IMR-90 (cell line): Measurements from ENCODE around the gene TUBGCP2. TPM values are rescaled to one million over a fixed set of nuclear protein-coding genes. Genes with fewer than 3 reads are reported as not detected.

Source experiments
- ATAC-seq: fragments of 200-7000 bp; cut with Tn5 transposase; 2 replicates; pipeline ENCODE4 v1.9.1; 2020; ENCODE audit warnings: low read depth, mild to moderate bottlenecking, moderate library complexity
- BruUV-seq: library from RNA; stranded (reverse); fragments of 400-500 nt; replicated peaks from 2 replicates; lab custom pipeline; 2021; lab: Mats Ljungman, UMichigan
- CTCF ChIA-PET: fragments of 300-600 bp; formaldehyde crosslinking; extraction: SDS; loops from one replicate; lab custom pipeline; 2021; ENCODE audit warnings: antibody characterized with exemption; lab: Yijun Ruan, JAX
- POLR2A ChIA-PET: fragments of 300-600 bp; sonication (Branson Sonifier 250); formaldehyde crosslinking; loops from one replicate; lab custom pipeline; 2022; ENCODE audit warnings: antibody characterized with exemption; ENCODE audit not compliant: unreplicated experiment; lab: Charles Lee
- DNase-seq: peaks from one replicate; pipeline ENCODE4 v3.0.0; 2013
- H2AFZ ChIP-seq: replicated peaks from 2 replicates; pipeline ENCODE3; 2013; ENCODE audit warnings: low read length, mild to moderate bottlenecking; ENCODE audit not compliant: poor library complexity
- H2AK5ac ChIP-seq: 2 replicates; pipeline ENCODE4 v1.6.1; 2013; ENCODE audit warnings: low read depth, low read length, inconsistent platforms
- H2AK9ac ChIP-seq: replicated peaks from 2 replicates; pipeline ENCODE3; 2013; ENCODE audit warnings: mild to moderate bottlenecking, low read depth, low read length, moderate library complexity; ENCODE audit not compliant: poor library complexity
- H2BK120ac ChIP-seq: 2 replicates; pipeline ENCODE4 v1.6.1; 2013; ENCODE audit warnings: low read depth, low read length, inconsistent platforms
- H2BK15ac ChIP-seq: 3 replicates; pipeline ENCODE4 v1.6.1; 2013; ENCODE audit warnings: low read depth, low read length, inconsistent platforms
- H2BK20ac ChIP-seq: 2 replicates; pipeline ENCODE4 v1.6.1; 2013; ENCODE audit warnings: low read depth, mild to moderate bottlenecking, inconsistent platforms, low read length, moderate library complexity
- H2BK5ac ChIP-seq: 2 replicates; pipeline ENCODE4 v1.6.1; 2013; ENCODE audit warnings: mild to moderate bottlenecking, low read depth, low read length, inconsistent platforms; ENCODE audit not compliant: poor library complexity, severe bottlenecking
- H3K14ac ChIP-seq: replicated peaks from 2 replicates; pipeline ENCODE4 v1.6.1; 2013; ENCODE audit warnings: low read depth, low read length, inconsistent platforms
- H3K18ac ChIP-seq: 2 replicates; pipeline ENCODE4 v1.6.1; 2013; ENCODE audit warnings: low read depth, low read length, control low read depth
- H3K23ac ChIP-seq: 2 replicates; pipeline ENCODE4 v1.6.1; 2013; ENCODE audit warnings: low read depth, low read length, inconsistent platforms
- H3K27ac ChIP-seq: 2 replicates; pipeline ENCODE4 v1.5.1; 2013; ENCODE audit warnings: mild to moderate bottlenecking, control low read depth, low read length; ENCODE audit not compliant: insufficient read depth
- H3K27me3 ChIP-seq: 2 replicates; pipeline ENCODE4 v1.6.1; 2013; ENCODE audit warnings: low read length; ENCODE audit not compliant: control insufficient read depth, insufficient read depth
- H3K36me3 ChIP-seq: 2 replicates; pipeline ENCODE4 v1.6.1; 2013; ENCODE audit warnings: low read length, mixed read lengths; ENCODE audit not compliant: control insufficient read depth, insufficient read depth
- H3K4ac ChIP-seq: 2 replicates; pipeline ENCODE4 v1.6.1; 2013; ENCODE audit warnings: low read depth, low read length, inconsistent platforms
- H3K4me1 ChIP-seq: 2 replicates; pipeline ENCODE4 v1.6.1; 2013; ENCODE audit warnings: low read length, mixed read lengths; ENCODE audit not compliant: control insufficient read depth, insufficient read depth
- H3K4me2 ChIP-seq: 2 replicates; pipeline ENCODE4 v1.6.1; 2013; ENCODE audit warnings: low read depth, mild to moderate bottlenecking, control low read depth, low read length, moderate library complexity
- H3K4me3 ChIP-seq: 2 replicates; pipeline ENCODE4 v1.5.1; 2013; ENCODE audit warnings: low read depth, mild to moderate bottlenecking, control low read depth, low read length, moderate library complexity; ENCODE audit not compliant: insufficient read depth
- H3K56ac ChIP-seq: 2 replicates; pipeline ENCODE4 v1.6.1; 2013; ENCODE audit warnings: low read length, inconsistent platforms; ENCODE audit not compliant: insufficient read depth; ENCODE audit errors: extremely low read depth
- H3K79me1 ChIP-seq, 2 experiments: 2 replicates each; pipeline ENCODE4 v1.6.1; 2013; ENCODE audit warnings: low read length in 2 of 2, inconsistent platforms in 1 of 2, low read depth in 1 of 2
- H3K9ac ChIP-seq: 2 replicates; pipeline ENCODE4 v1.6.1; 2013; ENCODE audit warnings: low read depth, low read length, control low read depth
- H3K9me1 ChIP-seq: 2 replicates; pipeline ENCODE4 v1.6.1; 2013; ENCODE audit warnings: low read length, inconsistent platforms; ENCODE audit not compliant: insufficient read depth
- H3K9me3 ChIP-seq: 2 replicates; pipeline ENCODE4 v1.6.1; 2013; ENCODE audit warnings: low read length; ENCODE audit not compliant: control insufficient read depth, insufficient read depth
- H4K20me1 ChIP-seq: 2 replicates; pipeline ENCODE4 v1.6.1; 2013; ENCODE audit warnings: low read length, inconsistent platforms; ENCODE audit not compliant: insufficient read depth
- H4K5ac ChIP-seq: 2 replicates; pipeline ENCODE4 v1.6.1; 2013; ENCODE audit warnings: mild to moderate bottlenecking, low read depth, low read length, control low read depth
- H4K8ac ChIP-seq, 2 experiments: 2 replicates each; pipeline ENCODE4 v1.6.1; 2013; ENCODE audit warnings: low read depth in 2 of 2, low read length in 2 of 2, control low read depth in 1 of 2, inconsistent platforms in 1 of 2
- H4K91ac ChIP-seq: 2 replicates; pipeline ENCODE4 v1.6.1; 2013; ENCODE audit warnings: low read depth, low read length, inconsistent platforms; ENCODE audit not compliant: insufficient read depth
- MAZ ChIP-seq: IDR thresholded peaks from 2 replicates; pipeline ENCODE4 v1.6.1; 2012; ENCODE audit warnings: low read depth, mild to moderate bottlenecking, low read length, improper control_type of control experiment, moderate library complexity, borderline replicate concordance
- NFE2L2 ChIP-seq: fragments of 150-350 bp; IDR thresholded peaks from 2 replicates; pipeline ENCODE4 v1.6.1; 2016; ENCODE audit warnings: low read depth, mild to moderate bottlenecking, low read length
- POLR2A ChIP-seq: IDR thresholded peaks from 2 replicates; pipeline ENCODE4 v1.6.1; 2012; ENCODE audit warnings: mild to moderate bottlenecking, low read depth, low read length
- RCOR1 ChIP-seq: IDR thresholded peaks from 2 replicates; pipeline ENCODE4 v1.6.1; 2012; ENCODE audit warnings: mild to moderate bottlenecking, low read length, improper control_type of control experiment; ENCODE audit not compliant: insufficient replicate concordance
- WGBS, 2 experiments: methylation state at CpG; one replicate each; pipeline versions ENCODE4 v1.1.5 to v1.1.7; 2013; ENCODE audit warnings: missing lambda C conversion rate in 2 of 2; ENCODE audit not compliant: insufficient read length in 1 of 2; ENCODE audit errors: extremely low coverage in 2 of 2; 5-methylcytosine and 5-hydroxymethylcytosine counted together
- dilution Hi-C: fragments of 300-500 bp; cut with HindIII; formaldehyde crosslinking; loops from one replicate; pipeline ENCODE4 v1.14.3; 2018; ENCODE audit warnings: low sequenced_read_pairs; ENCODE audit not compliant: unreplicated experiment
- in situ Hi-C: fragments of 300-500 bp; cut with MboI; formaldehyde crosslinking; loops from 3 replicates; pipeline ENCODE4 v1.14.3; 2019; ENCODE audit warnings: low sequenced_read_pairs, inconsistent platforms, mixed read lengths
- intact Hi-C: fragments of 100-400 bp; cut with micrococcal nuclease; formaldehyde crosslinking; loops from 2 replicates; pipeline ENCODE4 v1.10.0; 2022
- polyA plus RNA-seq, 3 experiments: library from polyadenylated mRNA; depleted of rRNA; stranded (reverse); fragments of >200 nt; gene quantifications; 2 replicates each; pipeline ENCODE4 v1.2.3, GENCODE V29; 2012; ENCODE audit warnings: low replicate concordance in 1 of 3
- total RNA-seq: library from RNA; depleted of rRNA; stranded (reverse); fragments of >200 nt; gene quantifications from 2 replicates; pipeline ENCODE4 v1.2.3, GENCODE V29; 2012
- TF ChIP-seq, protein P1 (sequence below): fragments of 150-350 bp; IDR thresholded peaks from 2 replicates; pipeline ENCODE4 v1.6.1; 2016; ENCODE audit warnings: low read depth, mild to moderate bottlenecking, low read length, moderate library complexity, borderline replicate concordance
- TF ChIP-seq, protein P2 (sequence below): fragments of 150-350 bp; IDR thresholded peaks from 2 replicates; pipeline ENCODE4 v1.6.1; 2017; ENCODE audit warnings: mild to moderate bottlenecking, antibody characterized with exemption, low read length, low read depth

The TUBGCP2 gene
- total and polyA plus RNA-seq, 2 of the 4 experiments (the other 2 are of a cell fraction), result 48.1 to 72.6 TPM

DNA sequence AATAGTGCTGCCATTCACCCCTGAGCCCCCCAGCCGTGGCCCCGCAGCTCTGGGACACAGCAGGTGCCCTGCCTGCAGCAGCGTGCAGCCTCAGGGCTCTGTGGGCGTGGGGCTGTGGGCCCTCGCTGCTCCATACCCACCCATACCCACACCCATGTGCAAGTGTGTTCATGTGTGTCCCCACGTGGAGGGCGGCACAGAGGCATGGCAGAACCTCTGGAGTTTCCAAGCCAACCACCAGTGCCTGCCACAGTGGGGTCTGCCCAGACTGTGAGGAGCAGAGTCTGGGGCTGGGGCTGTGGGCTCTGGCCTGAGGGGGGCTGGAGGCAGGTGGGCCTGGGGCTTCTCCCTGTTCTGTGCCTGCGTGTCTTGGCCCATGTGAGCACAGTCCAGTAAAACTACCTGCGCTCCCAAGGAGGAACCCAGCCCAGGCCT, 40.9 kb upstream of the TUBGCP2 start:
- WGBS, 2 experiments, result 100% methylated on average over 1 of the region's 9 CpGs; no CpG with 5 or more reads in 1 of the 2 experiments
- Histone ChIP-seq H3K9me3 (no peaks in the 10 kb centered on the region), H2AFZ (peak overlapping the region; percentile 51), H3K4me2 (no peak overlapping the region), H3K9me1 (0 out of 2 replicates have a peak, but pooled peaks cover 5% of the 10 kb centered on the region), H2BK5ac (no peak overlapping the region), H4K20me1 (peaks cover 3% of the 10 kb centered on the region; the same call in 1 of the 2 replicates), H2AK5ac (no peak overlapping the region), H3K4me1 (no peaks in the 10 kb centered on the region), H2AK9ac (no peak overlapping the region), H4K5ac (no peak overlapping the region), H3K36me3 (no peaks in the 10 kb centered on the region), H4K8ac (no peak overlapping the region), H2BK20ac (no peak overlapping the region), H3K23ac (no peak overlapping the region), H3K56ac (no peak overlapping the region), H3K27me3 (peaks cover 9% of the 10 kb centered on the region; the same call in 1 of the 2 replicates), H4K91ac (no peak overlapping the region), H3K4ac (no peak overlapping the region), H3K14ac (no peak overlapping the region), H2BK15ac (no peak overlapping the region), H3K4me3 (no peak overlapping the region), H3K27ac (no peak overlapping the region), H3K9ac (no peak overlapping the region), H2BK120ac (no peak overlapping the region), H3K18ac (no peak overlapping the region), H3K79me1 (no peaks in the 10 kb centered on the region)
- intact Hi-C loops, result no loop called here
- ATAC-seq (no peak), DNase-seq (no peak)
- no TSS peak for BruUV-seq
- dilution Hi-C loops, result no loop called here
- TF ChIP-seq, protein P1, sequence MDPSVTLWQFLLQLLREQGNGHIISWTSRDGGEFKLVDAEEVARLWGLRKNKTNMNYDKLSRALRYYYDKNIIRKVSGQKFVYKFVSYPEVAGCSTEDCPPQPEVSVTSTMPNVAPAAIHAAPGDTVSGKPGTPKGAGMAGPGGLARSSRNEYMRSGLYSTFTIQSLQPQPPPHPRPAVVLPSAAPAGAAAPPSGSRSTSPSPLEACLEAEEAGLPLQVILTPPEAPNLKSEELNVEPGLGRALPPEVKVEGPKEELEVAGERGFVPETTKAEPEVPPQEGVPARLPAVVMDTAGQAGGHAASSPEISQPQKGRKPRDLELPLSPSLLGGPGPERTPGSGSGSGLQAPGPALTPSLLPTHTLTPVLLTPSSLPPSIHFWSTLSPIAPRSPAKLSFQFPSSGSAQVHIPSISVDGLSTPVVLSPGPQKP, result no peak
- TF ChIP-seq POLR2A, result no peak
- TF ChIP-seq MAZ, result no peak
- TF ChIP-seq, protein P2, sequence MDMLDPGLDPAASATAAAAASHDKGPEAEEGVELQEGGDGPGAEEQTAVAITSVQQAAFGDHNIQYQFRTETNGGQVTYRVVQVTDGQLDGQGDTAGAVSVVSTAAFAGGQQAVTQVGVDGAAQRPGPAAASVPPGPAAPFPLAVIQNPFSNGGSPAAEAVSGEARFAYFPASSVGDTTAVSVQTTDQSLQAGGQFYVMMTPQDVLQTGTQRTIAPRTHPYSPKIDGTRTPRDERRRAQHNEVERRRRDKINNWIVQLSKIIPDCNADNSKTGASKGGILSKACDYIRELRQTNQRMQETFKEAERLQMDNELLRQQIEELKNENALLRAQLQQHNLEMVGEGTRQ, result no peak
- TF ChIP-seq RCOR1, result no peak
- TF ChIP-seq NFE2L2, result no peak
- ChIA-PET POLR2A (no interaction called here), CTCF (no interaction called here)
- in situ Hi-C loops, result no loop called here
